Esophagus muscularis mucosa (tissue), 3 donors: ENCODE data around the gene CES3.
A peak's percentile ranks its signal among the peaks of the same experiment; 100 is the strongest.

Source experiments
- CTCF ChIP-seq, 3 experiments: fragments of 200-600 bp in 2 of 3; fragments of 450-650 bp in 1 of 3; sonication (generic) in 2 of 3; IDR thresholded peaks; one replicate each; pipeline ENCODE4 v1.5.1; 2017 to 2019; ENCODE audit warnings: antibody characterized with exemption in 3 of 3, mild to moderate bottlenecking in 2 of 3, moderate library complexity in 1 of 3
- POLR2A ChIP-seq: fragments of 450-650 bp; IDR thresholded peaks from one replicate; pipeline ENCODE4 v1.6.1; 2017; ENCODE audit warnings: antibody characterized with exemption, moderate library complexity, mild to moderate bottlenecking, low read depth
- POLR2AphosphoS5 ChIP-seq, 2 donors: sonication (generic); formaldehyde crosslinking; IDR thresholded peaks; one replicate each; pipeline ENCODE4 v1.6.1; 2017; ENCODE audit warnings: antibody characterized with exemption in 2 of 2

GRCh38 chr16:66924527-66925321 is 36.3 kb upstream of the CES3 start:
- peak; percentile 47 to 63 (median 59) for TF ChIP-seq CTCF (IDR thresholded peaks at IDR 0.05)
- TF ChIP-seq POLR2A = no peak
- no peak for TF ChIP-seq POLR2AphosphoS5 (IDR thresholded peaks at IDR 0.05)
